NB4 (cell line): ENCODE results near the gene ZEB2.

Experiments
- CTCF ChIP-seq: IDR thresholded peaks from one replicate; pipeline ENCODE4 v1.5.1; 2012; ENCODE audit warnings: low read depth, low read length
- MAX ChIP-seq: IDR thresholded peaks from 2 replicates; pipeline ENCODE4 v1.6.1; 2011; ENCODE audit warnings: low read depth, low read length
- POLR2A ChIP-seq: IDR thresholded peaks from 2 replicates; pipeline ENCODE4 v1.6.1; 2011; ENCODE audit warnings: mild to moderate bottlenecking; ENCODE audit not compliant: insufficient read length; ENCODE audit errors: extremely low read depth

- TF ChIP-seq POLR2A (no peak), CTCF (no peak), MAX (no peak)
These were observed 3.1 kb upstream of the ZEB2 start for GRCh38 chr2:144522897-144523595.
